Naive B cell (primary cell): ENCODE measurements around the gene NODAL. TPM values are rescaled to one million over a fixed set of nuclear protein-coding genes. Genes with fewer than 3 reads are reported as not detected.

Experiments used
- ATAC-seq, 2 donors: fragments of 150-1000 bp; cut with Tn5 transposase; 2 replicates each; pipeline ENCODE4 v1.10.0; 2021; ENCODE audit warnings: low read depth in 2 of 2, mild to moderate bottlenecking in 2 of 2, moderate library complexity in 2 of 2
- DNase-seq: peaks from one replicate; pipeline ENCODE4 v3.0.0; 2022
- H3K27ac Mint-ChIP-seq, 6 donors: one replicate each; pipeline ENCODE4 v1.8.0; 2020 to 2022; ENCODE audit warnings: mild to moderate bottlenecking in 6 of 6, mixed read lengths in 6 of 6, moderate library complexity in 5 of 6, inconsistent platforms in 2 of 6
- H3K27me3 Mint-ChIP-seq, 3 donors: one replicate each; pipeline ENCODE4 v1.8.0; 2021 to 2022; ENCODE audit warnings: mixed read lengths in 3 of 3, mild to moderate bottlenecking in 1 of 3
- H3K36me3 Mint-ChIP-seq, 2 donors: one replicate each; pipeline ENCODE4 v1.8.0; 2020 to 2022; ENCODE audit warnings: mixed read lengths in 2 of 2, inconsistent platforms in 1 of 2, mild to moderate bottlenecking in 1 of 2
- H3K4me1 Mint-ChIP-seq, 3 donors: one replicate each; pipeline ENCODE4 v1.8.0; 2020 to 2022; ENCODE audit warnings: mixed read lengths in 3 of 3, inconsistent platforms in 1 of 3, mild to moderate bottlenecking in 1 of 3, moderate library complexity in 1 of 3
- H3K4me3 Mint-ChIP-seq, 8 donors: one replicate each; pipeline ENCODE4 v1.8.0; 2020 to 2022; ENCODE audit warnings: mild to moderate bottlenecking in 8 of 8, mixed read lengths in 8 of 8, moderate library complexity in 8 of 8, inconsistent platforms in 2 of 8
- H3K9me3 Mint-ChIP-seq, 7 donors: one replicate each; pipeline ENCODE4 v1.8.0; 2020 to 2022; ENCODE audit warnings: mixed read lengths in 7 of 7, mild to moderate bottlenecking in 5 of 7, inconsistent platforms in 2 of 7, moderate library complexity in 1 of 7
- polyA plus RNA-seq, 6 donors: library from polyadenylated mRNA; unstranded; fragments of 300-500 nt; fragmentation: Illumina TruSeq; gene quantifications; one replicate each; pipeline ENCODE4 v1.2.3, GENCODE V29; 2021; ENCODE audit warnings: low read depth in 6 of 6

The NODAL gene
- polyA plus RNA-seq, 6 donors from 2014 or later, result not detected

DNA sequence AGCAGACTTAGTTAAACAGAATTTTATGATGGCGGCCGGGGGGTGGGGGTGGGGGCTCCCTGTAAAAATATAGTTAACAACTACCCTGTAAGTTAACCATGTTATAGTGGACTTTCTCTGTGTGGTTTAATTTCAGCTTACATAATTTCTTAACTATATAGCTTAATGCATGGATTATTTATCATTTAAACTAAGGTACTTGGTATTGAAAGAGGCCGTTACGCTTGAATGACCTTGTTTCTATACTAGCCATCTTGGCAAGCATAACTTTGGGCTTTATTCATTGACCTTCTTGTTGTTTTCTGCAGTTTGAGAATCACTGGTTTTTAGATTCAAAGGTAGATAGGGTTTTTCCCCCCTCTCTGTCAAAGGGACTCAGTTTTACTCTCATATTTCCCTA lies 29.1 kb downstream of the NODAL start:
- Mint-ChIP-seq H3K27me3 (no peaks in the 10 kb centered on the region), H3K9me3 (no peaks in the 10 kb centered on the region), H3K36me3 (peaks cover 10 to 11% of the 10 kb centered on the region in 2 donors), H3K27ac (no peak overlapping the region), H3K4me3 (no peak overlapping the region), H3K4me1 (peaks cover 26 to 43% (median 42%) of the 10 kb centered on the region in 3 donors)
- DNase-seq, result no peak
- no peak for ATAC-seq

DNA sequence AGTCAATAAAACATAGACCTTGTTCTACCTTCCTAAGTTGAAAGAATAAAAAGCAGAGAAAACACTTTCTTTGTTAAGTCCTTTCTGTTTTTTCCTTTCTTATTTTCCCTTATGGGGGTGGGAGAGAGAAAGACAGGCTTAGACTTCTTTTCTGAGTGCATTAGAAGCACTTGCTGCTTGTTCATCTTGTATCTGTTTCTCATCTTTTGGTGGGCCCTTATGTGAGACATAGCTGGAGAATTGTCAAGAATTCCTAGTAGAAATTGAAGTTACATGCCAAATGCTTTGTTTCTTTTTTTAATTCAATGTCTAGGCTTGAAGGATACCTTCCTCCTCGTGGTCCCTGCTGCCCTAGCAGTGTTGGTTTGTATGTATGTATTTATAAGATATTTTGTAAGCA lies 30.9 kb downstream of the NODAL start:
- Mint-ChIP-seq H3K27me3 (no peaks in the 10 kb centered on the region), H3K27ac (peak overlapping the region in 1 of 6 donors; percentile 13), H3K4me1 (peaks cover 33 to 52% (median 49%) of the 10 kb centered on the region in 3 donors), H3K4me3 (no peak overlapping the region), H3K9me3 (no peaks in the 10 kb centered on the region), H3K36me3 (peaks cover 10 to 11% of the 10 kb centered on the region in 2 donors)
- ATAC-seq (no peak), DNase-seq (no peak)

DNA sequence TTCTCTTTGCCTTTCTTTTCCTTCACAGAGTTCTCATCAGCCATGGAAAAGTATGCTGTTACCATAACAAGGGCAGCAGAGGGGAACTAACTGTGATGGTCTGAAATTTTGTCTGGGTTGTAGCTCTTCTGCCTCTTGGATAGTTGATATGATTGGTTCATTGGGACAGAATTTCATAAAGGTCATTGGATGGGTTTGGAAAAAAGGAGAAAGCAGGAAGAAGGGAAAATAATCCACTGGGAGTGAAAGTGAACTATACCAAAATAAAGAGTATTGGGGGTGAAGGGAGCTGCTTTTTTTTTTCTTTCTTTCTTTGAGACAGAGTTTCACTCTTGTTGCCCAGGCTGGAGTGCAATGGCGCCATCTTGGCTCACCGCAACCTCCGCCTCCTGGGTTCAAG lies 31.7 kb downstream of the NODAL start:
- no peak for ATAC-seq
- DNase-seq, result no peak
- no peaks in the 10 kb centered on the region for H3K27me3 Mint-ChIP-seq
- H3K27ac Mint-ChIP-seq, result peak overlapping the region in 1 of 6 donors; percentile 9
- no peak overlapping the region for H3K4me3 Mint-ChIP-seq
- no peaks in the 10 kb centered on the region for H3K9me3 Mint-ChIP-seq
- H3K36me3 Mint-ChIP-seq, result peaks cover 10 to 11% of the 10 kb centered on the region in 2 donors
- peaks cover 41 to 52% (median 50%) of the 10 kb centered on the region in 3 donors for H3K4me1 Mint-ChIP-seq

DNA sequence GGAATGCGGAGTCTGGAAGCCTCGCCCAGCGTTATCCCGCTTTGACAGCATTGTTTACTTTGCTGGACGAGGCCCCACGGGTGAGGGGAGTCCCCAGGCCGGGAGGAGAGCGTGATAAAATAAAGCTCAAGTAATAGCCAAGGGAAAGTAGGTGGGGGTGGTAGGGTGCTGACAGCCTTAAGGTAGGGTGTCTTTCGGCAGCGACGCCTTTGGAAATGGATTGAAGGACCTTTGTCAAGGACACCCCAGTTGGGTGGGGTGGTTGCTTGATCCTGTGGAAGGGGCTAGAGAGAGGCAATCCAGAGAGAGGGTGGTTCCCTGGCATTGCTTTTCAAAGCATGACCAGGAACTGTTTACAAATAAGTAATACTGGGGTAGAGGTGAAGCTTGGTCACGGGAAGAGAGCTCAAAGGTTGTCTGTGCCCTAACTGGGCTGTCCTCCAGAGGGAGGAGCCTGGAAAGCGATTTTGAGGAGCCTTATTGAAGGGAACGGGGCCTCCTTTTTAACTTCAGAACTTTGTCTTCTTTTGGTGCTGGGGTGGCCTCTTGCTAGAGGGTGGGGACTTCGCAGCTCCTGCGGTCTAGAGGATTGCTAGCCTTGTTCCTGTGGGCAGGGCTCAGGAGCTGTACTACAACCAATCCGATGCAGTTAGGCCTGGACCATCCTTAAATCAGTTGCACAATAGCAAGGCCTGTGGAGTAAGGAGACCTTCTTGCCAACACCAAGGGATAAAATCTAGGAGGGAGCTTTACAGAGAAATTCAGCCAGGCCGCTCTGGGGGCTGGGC lies 36.2 kb downstream of the NODAL start:
- Mint-ChIP-seq H3K4me1 (peaks cover 32 to 54% (median 47%) of the 10 kb centered on the region in 3 donors), H3K4me3 (peak overlapping the region; percentile 89 to 98 (median 94)), H3K27me3 (no peaks in the 10 kb centered on the region), H3K9me3 (no peaks in the 10 kb centered on the region), H3K27ac (peak overlapping the region; percentile 61 to 95 (median 88)), H3K36me3 (peaks cover 0 to 5% of the 10 kb centered on the region in 2 donors)
- DNase-seq, result no peak
- no peak for ATAC-seq

DNA sequence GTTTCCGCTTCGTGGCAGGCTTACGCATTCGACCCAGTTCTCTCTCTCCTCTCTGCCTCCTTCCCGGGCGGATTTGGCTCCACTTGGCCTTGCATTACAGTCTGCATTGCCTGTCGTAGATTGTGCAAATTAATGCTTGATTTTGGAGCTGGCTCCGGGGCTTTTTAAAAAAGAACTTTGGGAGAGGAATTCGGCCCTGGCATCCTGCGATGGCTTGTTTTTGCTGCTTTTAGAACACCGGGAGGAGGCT lies 36.8 kb downstream of the NODAL start:
- no peaks in the 10 kb centered on the region for H3K9me3 Mint-ChIP-seq
- H3K27me3 Mint-ChIP-seq, result no peaks in the 10 kb centered on the region
- H3K27ac Mint-ChIP-seq, result peak overlapping the region; percentile 10 to 95 (median 90)
- peak overlapping the region; percentile 89 to 98 (median 94) for H3K4me3 Mint-ChIP-seq
- peaks cover 0 to 2% of the 10 kb centered on the region in 2 donors for H3K36me3 Mint-ChIP-seq
- DNase-seq (no peak), ATAC-seq (no peak)
- peaks cover 29 to 49% (median 42%) of the 10 kb centered on the region in 3 donors for H3K4me1 Mint-ChIP-seq

DNA sequence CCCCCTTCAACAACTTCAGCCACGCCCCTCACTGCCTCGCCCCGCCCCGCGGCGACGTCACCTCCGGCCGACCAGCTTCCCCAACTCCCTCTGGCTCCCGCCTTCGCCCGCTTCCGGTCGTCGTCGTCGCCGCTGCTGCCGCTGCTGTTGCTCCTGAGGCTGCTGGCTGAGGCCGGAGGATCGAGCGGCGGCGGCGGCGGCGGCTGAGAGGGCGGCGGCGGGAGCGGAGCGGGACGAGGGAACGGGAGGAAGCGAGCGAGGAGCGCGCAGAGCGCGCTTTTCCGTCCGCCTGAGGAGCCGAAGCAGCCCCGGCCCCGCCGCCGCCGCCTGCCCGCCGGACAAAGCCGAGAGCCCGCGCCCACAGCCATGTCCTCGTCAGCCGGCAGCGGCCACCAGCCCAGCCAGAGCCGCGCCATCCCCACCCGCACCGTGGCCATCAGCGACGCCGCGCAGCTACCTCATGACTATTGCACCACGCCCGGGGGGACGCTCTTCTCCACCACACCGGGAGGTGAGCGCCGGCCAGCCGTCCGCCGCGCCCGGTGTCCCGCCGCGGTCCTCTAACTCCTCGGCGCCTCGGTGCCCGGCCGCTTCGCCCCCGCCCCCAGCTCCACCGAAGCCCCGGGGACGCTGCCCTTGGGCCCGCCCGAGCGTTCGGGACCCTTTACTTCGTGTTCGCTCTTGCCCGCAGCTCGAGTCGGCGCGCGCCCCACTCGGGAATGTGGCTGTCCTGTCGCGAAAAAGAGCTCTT lies 37.3 kb downstream of the NODAL start, which contains the start of gene EIF4EBP2:
Gene EIF4EBP2 (plus strand): TSS at position 110 of the 751 bp plus-strand sequence. CDS start 257 bp downstream, at position 367.
- Mint-ChIP-seq H3K27me3 (no peaks in the 10 kb centered on the region), H3K9me3 (no peaks in the 10 kb centered on the region), H3K36me3 (no peaks in the 10 kb centered on the region), H3K27ac (peak within 1 kb of the TSS; percentile 87 to 95 (median 90)), H3K4me1 (peaks cover 28 to 46% (median 42%) of the 10 kb centered on the region in 3 donors), H3K4me3 (peak within 1 kb of the TSS; percentile 89 to 98 (median 94))
- ATAC-seq, result peak; percentile 96
- peak; percentile 98 for DNase-seq

DNA sequence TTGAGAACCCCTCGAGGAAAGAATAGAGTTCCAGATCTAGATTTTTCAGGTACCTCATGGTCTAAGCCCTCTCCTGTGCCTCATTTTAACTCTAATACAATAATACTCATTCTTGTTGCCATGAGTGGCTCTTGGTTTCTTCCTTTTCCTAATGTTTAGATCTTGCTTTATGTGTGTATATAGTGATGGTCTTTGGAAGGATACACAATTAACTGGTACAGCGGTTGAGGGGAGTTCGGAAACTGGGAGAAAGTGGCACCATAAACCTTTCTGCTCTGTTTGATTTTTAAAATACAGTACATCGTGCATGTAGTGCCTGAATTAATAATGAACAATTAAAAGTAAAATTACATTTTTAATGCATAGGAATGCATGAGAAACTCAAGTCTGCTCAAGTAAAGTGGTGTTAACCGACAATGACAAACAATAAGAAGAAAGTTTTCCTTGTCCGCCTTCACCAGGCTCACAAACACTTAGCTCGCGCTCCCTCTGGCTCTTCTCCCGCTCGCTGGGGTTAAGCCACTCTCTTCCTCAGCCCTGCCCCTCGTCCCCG lies 37.9 kb downstream of the NODAL start:
- Mint-ChIP-seq H3K4me1 (peaks cover 28 to 42% (median 40%) of the 10 kb centered on the region in 3 donors), H3K27ac (peak overlapping the region; percentile 87 to 94 (median 90)), H3K27me3 (no peaks in the 10 kb centered on the region), H3K4me3 (peak overlapping the region; percentile 89 to 98 (median 94)), H3K36me3 (no peaks in the 10 kb centered on the region), H3K9me3 (no peaks in the 10 kb centered on the region)
- DNase-seq (no peak), ATAC-seq (no peak)

DNA sequence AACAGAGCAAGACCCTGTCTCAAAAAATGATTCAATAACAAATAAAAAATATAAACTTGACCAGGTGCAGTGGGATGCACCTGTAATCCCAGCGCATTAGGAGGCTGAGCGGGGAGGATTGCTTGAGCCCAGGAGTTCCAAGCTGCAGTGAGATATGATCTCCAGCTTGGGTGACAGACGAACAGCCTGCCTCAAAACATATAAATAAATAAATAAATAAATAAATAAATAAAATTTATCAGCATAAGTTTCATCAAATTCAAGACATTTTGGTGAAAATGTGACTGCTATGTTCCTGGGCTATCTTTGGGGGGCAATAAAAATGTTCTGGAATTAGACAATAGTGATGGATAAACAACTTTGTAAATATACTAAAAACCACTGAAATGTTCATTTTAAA lies 42.3 kb downstream of the NODAL start:
- Mint-ChIP-seq H3K36me3 (no peaks in the 10 kb centered on the region), H3K27ac (no peak overlapping the region), H3K27me3 (peaks cover 0 to 5% (median 0%) of the 10 kb centered on the region in 3 donors), H3K4me1 (peaks cover 5 to 12% (median 11%) of the 10 kb centered on the region in 3 donors), H3K9me3 (no peaks in the 10 kb centered on the region), H3K4me3 (peak overlapping the region in 1 of 8 donors; percentile 6)
- no peak for DNase-seq
- ATAC-seq, result no peak

DNA sequence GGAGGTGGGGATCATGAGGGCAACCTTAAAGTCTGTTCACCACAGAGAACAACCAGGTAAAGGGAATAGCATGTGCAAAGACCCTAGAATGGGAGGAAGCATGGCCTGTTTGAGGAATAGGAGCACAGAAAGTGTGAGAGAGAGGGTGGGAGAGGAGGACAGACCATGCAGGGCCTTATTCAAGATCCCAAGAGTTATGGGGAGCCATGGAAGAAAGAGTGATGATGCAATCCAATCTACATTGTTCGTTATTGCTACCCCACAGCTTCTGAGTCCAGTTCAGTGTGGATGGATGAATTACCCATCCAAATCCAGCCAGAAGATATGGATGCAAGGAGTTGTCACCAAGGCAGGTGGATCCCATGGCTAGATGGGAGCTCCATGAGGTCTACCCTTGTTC lies 45.3 kb downstream of the NODAL start:
- H3K9me3 Mint-ChIP-seq, result no peaks in the 10 kb centered on the region
- no peaks in the 10 kb centered on the region for H3K36me3 Mint-ChIP-seq
- no peak for ATAC-seq
- peaks cover 9 to 21% (median 11%) of the 10 kb centered on the region in 3 donors for H3K27me3 Mint-ChIP-seq
- no peak overlapping the region for H3K4me3 Mint-ChIP-seq
- no peak overlapping the region for H3K27ac Mint-ChIP-seq
- DNase-seq, result no peak
- H3K4me1 Mint-ChIP-seq, result no peaks in the 10 kb centered on the region

DNA sequence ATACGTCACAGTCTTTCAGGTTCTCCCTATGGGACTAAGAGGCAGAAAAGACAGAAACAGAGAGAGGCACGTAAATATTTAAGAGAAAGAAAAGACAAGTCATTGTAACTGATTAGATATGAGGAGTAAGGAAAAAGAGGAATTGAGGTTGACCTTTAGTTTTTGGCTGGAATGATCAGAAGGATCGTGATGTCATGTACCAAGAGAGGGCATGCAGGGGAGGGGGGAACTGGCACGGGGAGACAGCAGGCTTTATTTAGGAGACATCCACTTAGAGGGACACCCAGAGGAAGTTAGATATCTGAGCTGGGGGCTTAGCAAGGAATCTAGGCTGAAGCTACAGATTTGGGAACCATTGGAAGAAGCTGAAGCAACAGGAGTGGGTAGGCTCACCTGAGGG lies 49.8 kb downstream of the NODAL start:
- no peak for DNase-seq
- Mint-ChIP-seq H3K9me3 (no peaks in the 10 kb centered on the region), H3K27me3 (peaks cover 17 to 33% (median 26%) of the 10 kb centered on the region in 3 donors), H3K36me3 (no peaks in the 10 kb centered on the region), H3K4me1 (peaks cover 0 to under 1% (median 0%) of the 10 kb centered on the region in 3 donors), H3K4me3 (no peak overlapping the region), H3K27ac (no peak overlapping the region)
- ATAC-seq, result no peak

Other genes with a start within 250 kb of the NODAL start
- gene PPA1, start 208.3 kb downstream of the NODAL start, polyA plus RNA-seq, result 100 to 1,000 TPM in 3 of 6 donors, 10 to 100 TPM in 3; 59.7 to 152 (median 97.0) TPM
- gene NPFFR1, start 157.7 kb downstream of the NODAL start, polyA plus RNA-seq, result not detected
- under 1 TPM in 2 of 6 donors, not detected in 4; 0.22 to 0.23 TPM for gene LRRC20, start 59.1 kb downstream of the NODAL start, polyA plus RNA-seq
- gene EIF4EBP2, start 37.5 kb downstream of the NODAL start, polyA plus RNA-seq, result 10 to 100 TPM; 35.7 to 44.5 (median 38.8) TPM
- 1 to 10 TPM in 1 of 6 donors, under 1 TPM in 4, not detected in 1; 0.49 to 1.9 (median 0.65) TPM for gene PALD1, start 37.1 kb upstream of the NODAL start, polyA plus RNA-seq
- 1 to 10 TPM; 1.2 to 9.3 (median 3.7) TPM for gene PRF1, start 161.1 kb upstream of the NODAL start, polyA plus RNA-seq
- gene ADAMTS14, start 230.8 kb upstream of the NODAL start, polyA plus RNA-seq, result not detected